GM12878 (cell line): ENCODE results near the gene IRS1. TPM values are rescaled to one million over a fixed set of nuclear protein-coding genes. Genes with fewer than 3 reads are reported as not detected.

Experiments used
- ATAC-seq: fragments of 200-7000 bp; cut with Tn5 transposase; 3 replicates; pipeline ENCODE4 v1.9.1; 2020; ENCODE audit warnings: mild to moderate bottlenecking, moderate library complexity
- BruUV-seq: library from RNA; stranded (reverse); fragments of 400-500 nt; replicated peaks from 2 replicates; lab custom pipeline; 2021; lab: Mats Ljungman, UMichigan
- CTCF ChIA-PET: fragments of 300-600 bp; sonication (Branson Sonifier 250); formaldehyde crosslinking; extraction: SDS; loops from one replicate; lab custom pipeline; 2021; ENCODE audit warnings: inconsistent platforms; lab: Yijun Ruan, JAX
- POLR2A ChIA-PET: fragments of 350-600 bp; formaldehyde crosslinking; extraction: SDS; loops from one replicate; lab custom pipeline; 2021; ENCODE audit warnings: inconsistent platforms; lab: Charles Lee
- RAD21 ChIA-PET: fragments of 300-600 bp; sonication (Branson Sonifier 250); formaldehyde crosslinking; loops from one replicate; lab custom pipeline; 2023; ENCODE audit warnings: antibody characterized with exemption; ENCODE audit not compliant: unreplicated experiment; lab: Charles Lee
- SMC1A ChIA-PET: fragments of 300-600 bp; sonication (Branson Sonifier 250); formaldehyde crosslinking; loops from one replicate; lab custom pipeline; 2023; ENCODE audit not compliant: unreplicated experiment, uncharacterized antibody; lab: Charles Lee
- DNase-seq: peaks from one replicate; pipeline ENCODE4 v3.0.0-alpha.2; 2011; ENCODE audit warnings: low read depth, low spot score
- FAIRE-seq: peaks from 3 replicates; lab custom pipeline; 2011; peaks lifted over from hg19 to GRCh38; lab: Jason Lieb, UNC
- H2AFZ ChIP-seq: 2 replicates; pipeline ENCODE4 v1.6.0; 2011; ENCODE audit warnings: low read depth, low read length, control low read depth; ENCODE audit not compliant: control insufficient read depth
- H3K27ac ChIP-seq: 2 replicates; pipeline ENCODE4 v1.5.1; 2011; ENCODE audit warnings: control low read depth; ENCODE audit not compliant: control insufficient read depth, insufficient read depth
- H3K27me3 ChIP-seq, 2 experiments: replicated peaks in 1 of 2; 2 replicates each; pipeline versions ENCODE4 v1.6.0 to v1.6.1; 2011; ENCODE audit warnings: low read length in 1 of 2; ENCODE audit not compliant: control insufficient read depth in 2 of 2, insufficient read depth in 2 of 2
- H3K36me3 ChIP-seq, 2 experiments: 2 replicates each; pipeline ENCODE4 v1.5.1; 2011; ENCODE audit warnings: low read length in 1 of 2; ENCODE audit not compliant: control insufficient read depth in 2 of 2, insufficient read depth in 2 of 2
- H3K4me1 ChIP-seq: 2 replicates; pipeline ENCODE4 v1.6.1; 2011; ENCODE audit warnings: mild to moderate bottlenecking, low read length, moderate library complexity, mixed read lengths; ENCODE audit not compliant: control insufficient read depth, insufficient read depth
- H3K4me2 ChIP-seq: 2 replicates; pipeline ENCODE4 v1.6.0; 2011; ENCODE audit warnings: control low read depth; ENCODE audit not compliant: control insufficient read depth, insufficient read depth
- H3K4me3 ChIP-seq: fragments of 200-600 bp; sonication (generic); 2 replicates; pipeline ENCODE4 v1.5.1; 2016
- H3K79me2 ChIP-seq: 2 replicates; pipeline ENCODE4 v1.6.0; 2011; ENCODE audit warnings: low read length; ENCODE audit not compliant: control insufficient read depth, insufficient read depth
- H3K9ac ChIP-seq: 2 replicates; pipeline ENCODE4 v1.8.0; 2011; ENCODE audit warnings: low read length, control low read depth, mixed read lengths; ENCODE audit not compliant: control insufficient read depth, insufficient read depth
- H3K9me3 ChIP-seq: replicated peaks from 3 replicates; pipeline ENCODE4 v1.5.1; 2011; ENCODE audit warnings: mild to moderate bottlenecking, low read length; ENCODE audit not compliant: control insufficient read depth, insufficient read depth
- H4K20me1 ChIP-seq: 2 replicates; pipeline ENCODE4 v1.6.0; 2011; ENCODE audit not compliant: control insufficient read depth, insufficient read depth
- BMI1 ChIP-seq: fragments of 450-650 bp; IDR thresholded peaks from 2 replicates; pipeline ENCODE4 v1.6.1; 2016; ENCODE audit warnings: mild to moderate bottlenecking, moderate library complexity, borderline replicate concordance
- BRCA1 ChIP-seq: IDR thresholded peaks from 2 replicates; pipeline ENCODE4 v1.6.1; 2011; ENCODE audit warnings: low read depth, low read length, improper control_type of control experiment
- ELK1 ChIP-seq: IDR thresholded peaks from 2 replicates; pipeline ENCODE4 v1.6.1; 2012; ENCODE audit warnings: low read depth, low read length, improper control_type of control experiment
- JUNB ChIP-seq: IDR thresholded peaks from 2 replicates; pipeline ENCODE4 v1.6.1; 2016; ENCODE audit warnings: antibody characterized with exemption, mild to moderate bottlenecking
- MTA3 ChIP-seq: IDR thresholded peaks from 2 replicates; pipeline ENCODE4 v1.6.1; 2012; ENCODE audit warnings: low read length, inconsistent platforms, borderline replicate concordance
- NR2F1 ChIP-seq: fragments of 450-650 bp; conservative IDR thresholded peaks from 2 replicates; pipeline ENCODE4 v1.6.1; 2017; ENCODE audit warnings: mild to moderate bottlenecking
- POLR2A ChIP-seq: IDR thresholded peaks from 2 replicates; pipeline ENCODE4 v1.6.1; 2011; ENCODE audit warnings: low read depth, mild to moderate bottlenecking, low read length
- PRDM15 ChIP-seq: fragments of 450-650 bp; formaldehyde crosslinking; IDR thresholded peaks from 2 replicates; pipeline ENCODE4 v1.4.0; 2020; ENCODE audit warnings: mild to moderate bottlenecking, moderate library complexity
- RB1 ChIP-seq: fragments of 450-650 bp; formaldehyde crosslinking; IDR thresholded peaks from 2 replicates; pipeline ENCODE4 v1.6.1; 2017; ENCODE audit warnings: mild to moderate bottlenecking, borderline replicate concordance
- TBL1XR1 ChIP-seq: IDR thresholded peaks from 2 replicates; pipeline ENCODE4 v1.6.1; 2012; ENCODE audit warnings: low read depth, low read length, improper control_type of control experiment
- YY1 ChIP-seq: IDR thresholded peaks from 2 replicates; pipeline ENCODE4 v1.6.1; 2011; ENCODE audit warnings: low read depth, mild to moderate bottlenecking, low read length
- ZNF622 ChIP-seq: fragments of 450-650 bp; IDR thresholded peaks from 2 replicates; pipeline ENCODE4 v1.6.1; 2017; ENCODE audit warnings: mild to moderate bottlenecking, inconsistent platforms
- WGBS: methylation state at CpG from one replicate; pipeline ENCODE4 v1.1.6; 2016; ENCODE audit warnings: low lambda C conversion rate; ENCODE audit not compliant: insufficient replicate concordance, insufficient coverage; ENCODE audit errors: missing lambda C conversion rate; 5-methylcytosine and 5-hydroxymethylcytosine counted together
- in situ Hi-C: fragments of 300-500 bp; cut with MboI; formaldehyde crosslinking; loops from 9 replicates; pipeline ENCODE4 v1.14.3; 2018; ENCODE audit warnings: mixed read lengths
- intact Hi-C: fragments of 100-400 bp; cut with micrococcal nuclease; formaldehyde crosslinking; loops from one replicate; pipeline ENCODE4 v1.14.2; 2022; ENCODE audit not compliant: unreplicated experiment
- polyA plus RNA-seq, 11 experiments: library from polyadenylated mRNA; depleted of rRNA in 4 of 11; unstranded in 6 of 11; stranded (reverse) in 5 of 11; fragments of >200 nt; fragmentation: Nextera tagmentation in 4 of 11; fragmentation: Illumina TruSeq in 1 of 11; extraction: Ambion mirVana in 4 of 11; extraction: Trizol in 1 of 11; gene quantifications; 1 replicate in 1 of 11; 2 replicates in 10 of 11; pipeline versions ENCODE4 v1.2.1 to v1.2.3, GENCODE V29; 2011 to 2016; ENCODE audit warnings: inconsistent platforms in 2 of 11, missing spikeins in 2 of 11, low read depth in 1 of 11
- total RNA-seq, 4 experiments: library from RNA; depleted of rRNA in 3 of 4; stranded (reverse); fragments of >200 nt in 3 of 4; fragmentation: Illumina TruSeq in 1 of 4; extraction: Trizol in 1 of 4; gene quantifications; 2 replicates each; pipeline versions ENCODE4 v1.2.1 to v1.2.3, GENCODE V29; 2013 to 2021
- TF ChIP-seq, protein P1 (sequence below), 3 experiments: IDR thresholded peaks in 2 of 3; conservative IDR thresholded peaks in 1 of 3; 2 replicates each; pipeline ENCODE4 v1.5.1; 2011; ENCODE audit warnings: low read depth in 3 of 3, low read length in 3 of 3, mild to moderate bottlenecking in 3 of 3, control low read depth in 2 of 3, moderate library complexity in 2 of 3, inconsistent platforms in 1 of 3, mixed read lengths in 1 of 3; ENCODE audit not compliant: control insufficient read depth in 2 of 3, insufficient read depth in 1 of 3; ENCODE audit errors: extremely low read depth in 1 of 3
- TF ChIP-seq, protein P2 (sequence below): fragments of 450-650 bp; IDR thresholded peaks from 2 replicates; pipeline ENCODE4 v1.6.1; 2016; ENCODE audit warnings: mild to moderate bottlenecking
- TF ChIP-seq, protein P3 (sequence below): fragments of 450-650 bp; IDR thresholded peaks from 2 replicates; pipeline ENCODE4 v1.6.1; 2018; ENCODE audit warnings: borderline replicate concordance, mild to moderate bottlenecking; ENCODE audit not compliant: partially characterized antibody

IRS1 gene
- total and polyA plus RNA-seq, 10 of the 15 experiments (the other 5 are each of a cell fraction or from before 2014, with no cell fraction given): 0.03 to 1.7 (median 0.34) TPM

DNA sequence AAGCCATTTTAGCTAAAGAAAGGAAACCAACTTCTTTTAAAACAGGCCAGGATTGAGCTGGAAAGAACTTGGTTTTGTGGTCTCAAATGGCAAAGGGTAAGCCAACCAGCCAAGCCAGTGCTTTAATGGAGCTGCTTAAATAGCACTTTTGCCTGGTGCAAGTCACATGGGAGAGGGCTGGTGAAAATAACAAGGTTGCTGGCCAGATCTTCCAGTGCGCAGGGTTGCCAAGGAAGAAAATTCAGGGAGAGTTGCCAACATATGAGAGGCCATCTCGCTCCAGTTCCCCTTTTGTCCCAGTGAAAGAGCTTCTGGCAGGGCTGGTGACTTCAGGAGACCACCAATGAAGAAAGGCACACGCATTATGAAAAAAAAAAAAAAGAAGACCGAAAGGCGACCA is 57.3 kb downstream of the IRS1 start:
- in situ Hi-C loops: no loop called here
- H3K4me3 ChIP-seq: no peak overlapping the region
- 33% methylated on average over 4 of the region's 5 CpGs for WGBS
- no peaks in the 10 kb centered on the region for H3K79me2 ChIP-seq
- CTCF ChIA-PET: interaction anchor here (1.9 kb wide), 1 partner anchor 60 kb away, joined by 5 read pairs; no protein-coding TSS in a partner anchor
- no peaks in the 10 kb centered on the region; a peak in 1 of 4 replicates for H3K27me3 ChIP-seq
- no peak for DNase-seq
- POLR2A ChIA-PET: no interaction called here
- H4K20me1 ChIP-seq: no peaks in the 10 kb centered on the region
- no peaks in the 10 kb centered on the region for H3K4me1 ChIP-seq
- no peak overlapping the region for H3K9ac ChIP-seq
- H3K27ac ChIP-seq: no peak overlapping the region
- RAD21 ChIA-PET: no interaction called here
- SMC1A ChIA-PET: interaction anchor here (0.6 kb wide), 1 partner anchor 8 kb away, joined by 6 read pairs; no protein-coding TSS in a partner anchor
- no peaks in the 10 kb centered on the region for H3K9me3 ChIP-seq
- ATAC-seq: no peak
- no peak for FAIRE-seq
- H3K36me3 ChIP-seq: no peaks in the 10 kb centered on the region
- intact Hi-C loops: no loop called here
- H3K4me2 ChIP-seq: no peak overlapping the region
- no TSS peak for BruUV-seq
- no peak overlapping the region for H2AFZ ChIP-seq
- TF ChIP-seq, protein P1, sequence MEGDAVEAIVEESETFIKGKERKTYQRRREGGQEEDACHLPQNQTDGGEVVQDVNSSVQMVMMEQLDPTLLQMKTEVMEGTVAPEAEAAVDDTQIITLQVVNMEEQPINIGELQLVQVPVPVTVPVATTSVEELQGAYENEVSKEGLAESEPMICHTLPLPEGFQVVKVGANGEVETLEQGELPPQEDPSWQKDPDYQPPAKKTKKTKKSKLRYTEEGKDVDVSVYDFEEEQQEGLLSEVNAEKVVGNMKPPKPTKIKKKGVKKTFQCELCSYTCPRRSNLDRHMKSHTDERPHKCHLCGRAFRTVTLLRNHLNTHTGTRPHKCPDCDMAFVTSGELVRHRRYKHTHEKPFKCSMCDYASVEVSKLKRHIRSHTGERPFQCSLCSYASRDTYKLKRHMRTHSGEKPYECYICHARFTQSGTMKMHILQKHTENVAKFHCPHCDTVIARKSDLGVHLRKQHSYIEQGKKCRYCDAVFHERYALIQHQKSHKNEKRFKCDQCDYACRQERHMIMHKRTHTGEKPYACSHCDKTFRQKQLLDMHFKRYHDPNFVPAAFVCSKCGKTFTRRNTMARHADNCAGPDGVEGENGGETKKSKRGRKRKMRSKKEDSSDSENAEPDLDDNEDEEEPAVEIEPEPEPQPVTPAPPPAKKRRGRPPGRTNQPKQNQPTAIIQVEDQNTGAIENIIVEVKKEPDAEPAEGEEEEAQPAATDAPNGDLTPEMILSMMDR (IDR thresholded peaks at IDR 0.05 in 2 of 3, conservative IDR thresholded peaks at IDR 0.05 in 1 of 3; ENCODE audit: control insufficient read depth in 2 of 3, extremely low read depth in 1 of 3, insufficient read depth in 1 of 3, low read depth in 3 of 3, low read length in 3 of 3): no peak
- TF ChIP-seq BRCA1: no peak
- no peak for TF ChIP-seq BMI1
- no peak for TF ChIP-seq MTA3
- no peak for TF ChIP-seq YY1
- no peak for TF ChIP-seq TBL1XR1
- no peak for TF ChIP-seq ELK1
- TF ChIP-seq POLR2A: no peak
- TF ChIP-seq ZNF622: no peak
- no peak for TF ChIP-seq PRDM15 (CRISPR knock-in tag)
- TF ChIP-seq NR2F1: no peak
- TF ChIP-seq JUNB: no peak
- TF ChIP-seq, protein P2, sequence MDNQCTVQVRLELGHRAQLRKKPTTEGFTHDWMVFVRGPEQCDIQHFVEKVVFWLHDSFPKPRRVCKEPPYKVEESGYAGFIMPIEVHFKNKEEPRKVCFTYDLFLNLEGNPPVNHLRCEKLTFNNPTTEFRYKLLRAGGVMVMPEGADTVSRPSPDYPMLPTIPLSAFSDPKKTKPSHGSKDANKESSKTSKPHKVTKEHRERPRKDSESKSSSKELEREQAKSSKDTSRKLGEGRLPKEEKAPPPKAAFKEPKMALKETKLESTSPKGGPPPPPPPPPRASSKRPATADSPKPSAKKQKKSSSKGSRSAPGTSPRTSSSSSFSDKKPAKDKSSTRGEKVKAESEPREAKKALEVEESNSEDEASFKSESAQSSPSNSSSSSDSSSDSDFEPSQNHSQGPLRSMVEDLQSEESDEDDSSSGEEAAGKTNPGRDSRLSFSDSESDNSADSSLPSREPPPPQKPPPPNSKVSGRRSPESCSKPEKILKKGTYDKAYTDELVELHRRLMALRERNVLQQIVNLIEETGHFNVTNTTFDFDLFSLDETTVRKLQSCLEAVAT: no peak
- TF ChIP-seq, protein P3, sequence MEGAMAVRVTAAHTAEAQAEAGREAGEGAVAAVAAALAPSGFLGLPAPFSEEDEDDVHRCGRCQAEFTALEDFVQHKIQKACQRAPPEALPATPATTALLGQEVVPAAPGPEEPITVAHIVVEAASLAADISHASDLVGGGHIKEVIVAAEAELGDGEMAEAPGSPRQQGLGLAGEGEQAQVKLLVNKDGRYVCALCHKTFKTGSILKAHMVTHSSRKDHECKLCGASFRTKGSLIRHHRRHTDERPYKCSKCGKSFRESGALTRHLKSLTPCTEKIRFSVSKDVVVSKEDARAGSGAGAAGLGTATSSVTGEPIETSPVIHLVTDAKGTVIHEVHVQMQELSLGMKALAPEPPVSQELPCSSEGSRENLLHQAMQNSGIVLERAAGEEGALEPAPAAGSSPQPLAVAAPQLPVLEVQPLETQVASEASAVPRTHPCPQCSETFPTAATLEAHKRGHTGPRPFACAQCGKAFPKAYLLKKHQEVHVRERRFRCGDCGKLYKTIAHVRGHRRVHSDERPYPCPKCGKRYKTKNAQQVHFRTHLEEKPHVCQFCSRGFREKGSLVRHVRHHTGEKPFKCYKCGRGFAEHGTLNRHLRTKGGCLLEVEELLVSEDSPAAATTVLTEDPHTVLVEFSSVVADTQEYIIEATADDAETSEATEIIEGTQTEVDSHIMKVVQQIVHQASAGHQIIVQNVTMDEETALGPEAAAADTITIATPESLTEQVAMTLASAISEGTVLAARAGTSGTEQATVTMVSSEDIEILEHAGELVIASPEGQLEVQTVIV: no peak
- TF ChIP-seq RB1: no peak
